IPS-NIHi7 (cell line): ENCODE results near the gene DAND5.

ENCODE experiments used
- DNase-seq: peaks from one replicate; pipeline ENCODE4 v3.0.0; 2012; ENCODE audit warnings: mixed read lengths; ENCODE audit errors: extremely low spot score

The DAND5 gene

DNA sequence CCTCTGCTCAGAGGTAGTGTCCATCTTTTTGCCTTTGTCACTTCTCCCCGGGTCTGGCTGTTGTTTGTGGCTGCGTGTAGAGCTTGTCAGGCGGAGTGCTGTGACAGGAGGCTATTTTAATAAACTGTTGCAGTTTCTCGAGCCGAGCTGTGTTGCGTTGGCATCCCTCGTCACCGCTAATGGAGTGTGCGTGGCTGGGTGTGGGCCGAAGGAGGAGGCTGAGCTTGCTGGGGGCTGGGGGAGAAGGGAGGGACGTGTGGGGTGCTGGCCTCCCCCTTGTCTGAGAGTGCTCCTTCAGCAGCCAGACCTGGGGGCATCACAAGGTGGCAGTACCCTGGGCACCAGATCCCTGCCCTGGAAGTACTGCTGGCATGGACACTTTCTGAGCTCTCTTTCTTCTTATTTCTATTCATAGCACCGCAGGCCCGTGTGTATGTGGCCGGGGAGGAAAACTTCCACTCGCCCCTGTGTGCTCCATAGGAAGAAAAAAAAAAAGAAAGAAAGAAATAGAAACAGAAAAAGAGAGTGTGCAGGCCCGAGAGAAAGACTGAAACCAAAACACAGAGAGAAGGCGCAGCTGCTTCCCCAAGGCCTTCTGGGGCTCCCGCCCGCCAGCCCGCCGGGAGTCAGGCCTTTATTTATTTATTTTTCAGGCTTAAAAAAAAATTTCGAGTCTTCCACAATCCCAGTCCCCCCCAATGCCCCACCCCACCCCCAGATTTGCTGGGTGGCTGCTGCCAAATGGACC lies 52.9 kb downstream of the DAND5 start:
- DNase-seq, result no peak

GRCh38 chr19:13022859-13023636 lies 53.7 kb downstream of the DAND5 start:
- peak; percentile 60 for DNase-seq

DNA sequence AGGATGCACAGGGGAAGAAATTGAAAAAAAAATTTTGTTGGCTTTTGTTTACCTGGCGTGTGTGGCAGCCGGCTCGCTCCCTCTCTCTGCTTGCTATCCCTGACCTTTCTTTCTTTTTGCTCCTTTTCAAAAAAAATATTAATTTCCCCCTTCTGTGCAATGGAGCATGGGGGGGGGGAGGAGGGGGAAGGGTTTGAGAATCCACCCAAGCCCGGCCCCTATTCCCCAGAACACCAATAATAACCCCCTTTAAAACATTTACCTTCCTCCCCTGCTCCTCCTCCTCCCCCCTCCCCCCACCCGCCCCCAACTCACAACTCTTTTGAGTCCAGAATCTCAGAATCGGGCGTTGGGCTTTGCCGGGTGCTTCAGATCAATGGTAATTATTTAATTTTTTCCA lies 54.3 kb downstream of the DAND5 start:
- DNase-seq, result no peak
